Parathyroid adenoma (tissue), 2 donors: ENCODE results near the gene FDPS.

Experiments used
- H2AFZ ChIP-seq: fragments of 300-600 bp; sonication (generic); one replicate; pipeline ENCODE4 v1.7.0; 2017; ENCODE audit warnings: antibody characterized with exemption, mild to moderate bottlenecking
- H3K27ac ChIP-seq: fragments of 300-600 bp; sonication (generic); one replicate; pipeline ENCODE4 v1.7.0; 2017
- H3K27me3 ChIP-seq: fragments of 300-600 bp; sonication (generic); one replicate; pipeline ENCODE4 v1.7.0; 2017; ENCODE audit warnings: low read length; ENCODE audit not compliant: control insufficient read depth, insufficient read depth
- H3K36me3 ChIP-seq: fragments of 300-600 bp; sonication (generic); one replicate; pipeline ENCODE4 v1.7.0; 2017; ENCODE audit warnings: low read length; ENCODE audit not compliant: control insufficient read depth, insufficient read depth
- H3K4me1 ChIP-seq: fragments of 300-600 bp; sonication (generic); one replicate; pipeline ENCODE4 v1.7.0; 2017; ENCODE audit warnings: control low read depth
- H3K4me2 ChIP-seq: fragments of 300-600 bp; sonication (generic); one replicate; pipeline ENCODE4 v1.7.0; 2017; ENCODE audit warnings: low read length
- H3K4me3 ChIP-seq: fragments of 300-600 bp; sonication (generic); one replicate; pipeline ENCODE4 v1.7.0; 2017; ENCODE audit warnings: low read depth, low read length
- H3K79me2 ChIP-seq: fragments of 300-600 bp; sonication (generic); one replicate; pipeline ENCODE4 v1.7.0; 2017; ENCODE audit warnings: control low read depth
- H3K9ac ChIP-seq: fragments of 300-600 bp; sonication (generic); one replicate; pipeline ENCODE4 v1.7.0; 2017; ENCODE audit warnings: mild to moderate bottlenecking
- H3K9me3 ChIP-seq: fragments of 300-600 bp; sonication (generic); one replicate; pipeline ENCODE4 v1.7.0; 2017; ENCODE audit warnings: low read length; ENCODE audit not compliant: control insufficient read depth
- TF ChIP-seq, protein P1 (sequence below): fragments of 300-600 bp; sonication (generic); IDR thresholded peaks from one replicate; pipeline ENCODE4 v1.7.0; 2017; ENCODE audit warnings: antibody characterized with exemption, mild to moderate bottlenecking
- donor health status: primary hyperparathyroidism.

The FDPS gene

DNA sequence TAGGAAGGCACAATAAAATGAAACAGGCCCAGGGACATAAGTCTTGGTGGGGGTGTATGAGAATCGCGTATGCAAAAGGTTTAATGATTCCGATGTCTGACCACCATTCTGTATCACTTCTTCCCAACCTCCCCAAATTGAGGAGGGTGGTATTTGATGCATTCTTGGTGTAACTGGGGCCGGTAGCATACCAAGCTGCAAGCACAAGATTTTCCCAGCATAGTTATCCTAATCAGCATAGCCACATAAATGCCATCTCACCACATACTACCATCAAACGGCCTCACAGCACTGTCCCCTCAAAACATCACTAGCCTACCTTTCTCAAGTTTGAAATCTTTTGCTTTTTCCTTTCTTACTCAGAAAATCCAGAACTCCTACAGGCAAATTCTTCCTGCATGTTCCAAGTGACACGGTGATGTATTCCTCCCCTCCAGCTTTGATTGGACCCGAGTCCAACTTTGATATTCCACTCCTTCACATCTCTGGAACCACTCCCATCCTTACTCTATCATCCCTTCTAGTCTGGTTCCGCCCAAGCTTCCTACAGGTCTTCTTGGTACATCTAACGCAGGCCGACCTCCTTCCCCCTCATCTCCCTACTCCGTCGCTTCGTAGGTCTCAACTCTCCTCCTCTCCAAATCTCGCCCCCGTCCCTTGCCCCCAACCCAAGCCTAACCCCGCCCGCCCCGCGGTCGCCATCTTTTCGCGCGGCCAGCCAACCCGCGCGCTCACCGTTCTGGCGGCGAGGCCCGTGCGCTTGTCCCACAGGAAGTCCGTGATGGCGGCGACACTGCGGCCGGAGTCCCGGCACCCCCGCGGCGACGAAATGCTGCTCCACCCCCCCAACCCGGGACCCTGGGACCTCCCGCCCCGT is 36.0 kb upstream of the FDPS start:
- Histone ChIP-seq H3K4me1 (peaks cover 4% of the 10 kb centered on the region), H3K36me3 (no peaks in the 10 kb centered on the region), H2AFZ (peak overlapping the region; percentile 78), H3K27me3 (no peaks in the 10 kb centered on the region), H3K4me2 (peak overlapping the region; percentile 83), H3K79me2 (peaks cover 5% of the 10 kb centered on the region), H3K9ac (peak overlapping the region; percentile 28), H3K9me3 (no peaks in the 10 kb centered on the region), H3K27ac (peak overlapping the region; percentile 76), H3K4me3 (peak overlapping the region; percentile 66)
- TF ChIP-seq, protein P1, sequence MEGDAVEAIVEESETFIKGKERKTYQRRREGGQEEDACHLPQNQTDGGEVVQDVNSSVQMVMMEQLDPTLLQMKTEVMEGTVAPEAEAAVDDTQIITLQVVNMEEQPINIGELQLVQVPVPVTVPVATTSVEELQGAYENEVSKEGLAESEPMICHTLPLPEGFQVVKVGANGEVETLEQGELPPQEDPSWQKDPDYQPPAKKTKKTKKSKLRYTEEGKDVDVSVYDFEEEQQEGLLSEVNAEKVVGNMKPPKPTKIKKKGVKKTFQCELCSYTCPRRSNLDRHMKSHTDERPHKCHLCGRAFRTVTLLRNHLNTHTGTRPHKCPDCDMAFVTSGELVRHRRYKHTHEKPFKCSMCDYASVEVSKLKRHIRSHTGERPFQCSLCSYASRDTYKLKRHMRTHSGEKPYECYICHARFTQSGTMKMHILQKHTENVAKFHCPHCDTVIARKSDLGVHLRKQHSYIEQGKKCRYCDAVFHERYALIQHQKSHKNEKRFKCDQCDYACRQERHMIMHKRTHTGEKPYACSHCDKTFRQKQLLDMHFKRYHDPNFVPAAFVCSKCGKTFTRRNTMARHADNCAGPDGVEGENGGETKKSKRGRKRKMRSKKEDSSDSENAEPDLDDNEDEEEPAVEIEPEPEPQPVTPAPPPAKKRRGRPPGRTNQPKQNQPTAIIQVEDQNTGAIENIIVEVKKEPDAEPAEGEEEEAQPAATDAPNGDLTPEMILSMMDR = no peak

DNA sequence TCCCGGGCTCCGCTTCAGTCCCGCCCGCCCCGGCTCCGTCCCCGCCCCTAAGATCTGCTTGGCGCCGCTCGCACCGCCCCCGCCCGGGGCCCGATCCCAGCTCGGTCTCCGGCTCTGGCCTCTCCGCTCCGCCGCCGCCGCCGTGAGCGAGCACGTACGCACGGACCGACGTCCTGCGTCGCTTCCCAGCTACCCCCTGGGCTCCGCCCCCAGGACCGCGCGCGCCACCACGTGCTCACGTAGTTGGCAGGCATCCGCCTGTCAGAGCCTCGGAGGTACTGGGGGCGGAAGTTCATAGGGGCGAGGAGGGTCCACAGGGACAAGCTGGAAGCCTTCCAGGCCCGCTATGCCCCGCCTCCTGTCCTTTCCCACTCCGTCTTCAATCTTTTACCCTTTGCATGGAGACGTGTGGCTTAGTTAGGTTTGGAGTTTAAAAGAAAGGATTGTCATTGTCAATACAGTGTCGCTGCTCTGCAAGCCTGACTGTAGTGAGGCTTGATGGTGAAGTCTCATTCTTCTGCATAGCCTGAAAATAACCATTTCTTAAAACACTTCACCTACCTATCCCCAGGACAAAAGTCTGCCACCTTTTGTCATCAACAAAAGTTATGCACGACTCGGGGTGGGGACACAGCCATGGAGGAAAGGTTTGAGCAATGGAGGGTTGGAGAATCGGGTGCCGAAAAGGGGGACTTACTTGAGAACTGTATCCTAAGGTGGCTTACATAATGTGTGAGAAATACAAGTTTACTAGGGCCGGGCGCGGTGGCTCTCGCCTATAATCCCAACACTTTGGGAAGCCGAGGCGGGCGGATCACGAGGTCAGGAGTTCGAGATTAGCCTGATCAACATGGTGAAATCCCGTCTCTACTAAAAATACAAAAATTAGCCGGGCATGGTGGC is 35.1 kb upstream of the FDPS start, which contains the start of gene CLK2:
Gene CLK2 (minus strand): TSS at position 162 of the 903 bp plus-strand sequence. CDS start 2,527 bp downstream, outside the sequence.
- Histone ChIP-seq H3K4me3 (peak within 1 kb of the TSS; percentile 66), H3K4me1 (peaks cover 5% of the 10 kb centered on the region), H3K79me2 (peaks cover 5% of the 10 kb centered on the region), H2AFZ (peak within 1 kb of the TSS; percentile 78), H3K27ac (peak within 1 kb of the TSS; percentile 76), H3K27me3 (no peaks in the 10 kb centered on the region), H3K36me3 (no peaks in the 10 kb centered on the region), H3K4me2 (peak within 1 kb of the TSS; percentile 83), H3K9me3 (no peaks in the 10 kb centered on the region), H3K9ac (peak within 1 kb of the TSS; percentile 28)
- TF ChIP-seq, protein P1 = no peak

DNA sequence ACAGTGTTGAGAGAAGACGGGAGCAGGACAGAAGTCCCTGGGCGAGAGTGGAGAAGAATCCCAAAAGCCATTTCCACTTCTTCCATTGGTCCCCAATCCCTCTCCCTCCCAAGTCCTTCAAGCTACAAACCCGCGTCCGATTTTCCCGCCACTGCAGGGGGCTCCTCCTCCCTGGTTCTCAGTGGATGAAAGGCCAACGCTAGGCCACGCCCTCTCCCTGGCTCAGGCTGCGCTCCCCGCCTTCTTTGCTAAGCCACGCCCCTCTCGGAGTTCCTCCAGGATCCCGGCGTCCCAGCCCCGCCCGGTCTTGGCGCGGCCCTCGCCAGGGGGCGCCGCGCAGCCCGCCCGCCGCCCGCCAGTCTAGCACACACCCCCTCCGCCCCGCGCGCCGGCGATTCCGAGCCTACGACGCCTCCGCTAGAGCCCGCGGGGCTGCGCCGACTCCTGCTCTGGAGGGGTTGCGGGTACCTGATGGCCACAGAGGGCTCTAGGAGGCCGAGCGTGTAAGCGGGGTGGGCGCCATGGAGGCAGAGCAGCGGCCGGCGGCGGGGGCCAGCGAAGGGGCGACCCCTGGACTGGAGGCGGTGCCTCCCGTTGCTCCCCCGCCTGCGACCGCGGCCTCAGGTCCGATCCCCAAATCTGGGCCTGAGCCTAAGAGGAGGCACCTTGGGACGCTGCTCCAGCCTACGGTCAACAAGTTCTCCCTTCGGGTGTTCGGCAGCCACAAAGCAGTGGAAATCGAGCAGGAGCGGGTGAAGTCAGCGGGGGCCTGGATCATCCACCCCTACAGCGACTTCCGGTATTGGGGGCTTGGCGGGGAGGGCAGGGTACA is 31.4 kb upstream of the FDPS start, which contains the start of gene HCN3:
Gene HCN3 (plus strand): TSS at position 394 of the 832 bp plus-strand sequence. CDS start 128 bp downstream, at position 522.
- Histone ChIP-seq H3K4me2 (peak within 1 kb of the TSS; percentile 95), H3K79me2 (peaks cover 3% of the 10 kb centered on the region), H3K27ac (peak within 1 kb of the TSS; percentile 69), H3K9ac (no peak within 1 kb of the TSS), H3K4me3 (peak within 1 kb of the TSS; percentile 67), H3K27me3 (no peaks in the 10 kb centered on the region), H3K4me1 (peaks cover 3% of the 10 kb centered on the region), H3K36me3 (no peaks in the 10 kb centered on the region), H2AFZ (peak within 1 kb of the TSS; percentile 74), H3K9me3 (no peaks in the 10 kb centered on the region)
- TF ChIP-seq, protein P1 = peak; percentile 66

DNA sequence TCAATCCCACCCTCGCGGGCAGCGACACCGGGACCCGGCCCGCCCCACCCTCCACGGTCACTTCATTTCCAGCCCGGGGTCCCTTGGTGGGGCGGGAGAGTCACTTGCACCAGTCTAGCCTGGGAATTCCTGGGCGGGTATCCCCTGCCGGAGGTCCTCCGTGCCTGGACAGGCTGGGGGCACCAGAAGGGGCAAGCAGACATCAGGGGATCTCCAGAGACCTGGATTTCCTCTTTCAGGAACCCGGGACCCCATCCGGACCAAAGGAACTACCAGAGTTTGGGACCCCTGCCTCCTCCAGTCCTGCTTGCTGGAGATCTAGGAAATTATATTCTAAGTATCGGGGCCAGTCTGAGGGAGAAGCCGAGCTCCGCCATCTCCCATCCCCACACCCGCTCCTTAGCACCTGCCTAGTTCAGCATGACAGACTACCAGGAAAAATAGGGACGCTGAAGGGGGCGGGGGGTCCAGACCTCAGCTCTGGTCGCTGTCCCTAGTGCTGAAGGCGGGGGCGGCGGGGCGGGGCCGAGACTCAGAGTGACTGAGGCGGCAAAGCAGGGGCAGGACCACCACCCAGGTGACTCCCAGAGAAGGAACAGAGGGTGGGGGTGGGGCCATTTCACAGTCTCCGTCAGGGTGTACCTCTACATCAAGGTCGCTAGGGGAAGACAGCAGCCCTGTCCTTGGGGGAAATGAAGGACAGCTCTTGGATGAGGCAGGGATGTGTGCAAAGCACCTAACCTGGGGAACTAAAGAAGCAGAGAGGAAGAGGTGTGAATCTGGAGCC is 30.6 kb upstream of the FDPS start:
- Histone ChIP-seq H3K4me2 (peak overlapping the region; percentile 95), H3K4me3 (peak overlapping the region; percentile 67), H3K27me3 (no peaks in the 10 kb centered on the region), H3K27ac (peak overlapping the region; percentile 69), H3K79me2 (no peaks in the 10 kb centered on the region), H3K9me3 (no peaks in the 10 kb centered on the region), H2AFZ (peak overlapping the region; percentile 74), H3K9ac (no peak overlapping the region), H3K4me1 (peaks cover 3% of the 10 kb centered on the region), H3K36me3 (no peaks in the 10 kb centered on the region)
- TF ChIP-seq, protein P1 = peak; percentile 35
